ENCODE results near the gene ZSWIM7.
"Not testable (repeated sequence)": the region's sequence is repeated elsewhere in the genome, so short reads cannot be mapped to it uniquely, and the experiment has no call there.

Gene ZSWIM7

GRCh38 chr17:15998031-15998562, 1.4 kb downstream of the ZSWIM7 start:
- DNase-seq: no peak

- no peak for DNase-seq
Observed at GRCh38 chr17:15996322-15996721, 3.2 kb downstream of the ZSWIM7 start.

GRCh38 chr17:15981646-15982580, 17.6 kb downstream of the ZSWIM7 start:
- no peak for DNase-seq

- DNase-seq: no peak
Observed at GRCh38 chr17:15981208-15981607, 18.3 kb downstream of the ZSWIM7 start.

- DNase-seq: not testable (repeated sequence)
Observed at GRCh38 chr17:15979013-15979412, 20.5 kb downstream of the ZSWIM7 start.

- DNase-seq: no peak
Observed at GRCh38 chr17:15978606-15979005, 20.9 kb downstream of the ZSWIM7 start.

- DNase-seq: no peak
Observed at GRCh38 chr17:15977894-15978293, 21.6 kb downstream of the ZSWIM7 start.

GRCh38 chr17:15973834-15974233, 25.7 kb downstream of the ZSWIM7 start:
- no peak for DNase-seq

GRCh38 chr17:15973016-15973415, 26.5 kb downstream of the ZSWIM7 start:
- no peak for DNase-seq

GRCh38 chr17:15972497-15972951, 27.0 kb downstream of the ZSWIM7 start:
- DNase-seq: no peak

- no peak for DNase-seq
Observed at GRCh38 chr17:15971882-15972281, 27.6 kb downstream of the ZSWIM7 start.

- DNase-seq: no peak
Observed at GRCh38 chr17:15971098-15971678, 28.3 kb downstream of the ZSWIM7 start.

GRCh38 chr17:15970500-15970899, 29.0 kb downstream of the ZSWIM7 start:
- no peak for DNase-seq

GRCh38 chr17:15969463-15969862, 30.0 kb downstream of the ZSWIM7 start:
- no peak for DNase-seq

GRCh38 chr17:15967706-15968399, 31.7 kb downstream of the ZSWIM7 start:
- DNase-seq: no peak

GRCh38 chr17:15966879-15967248, 32.6 kb downstream of the ZSWIM7 start:
- no peak for DNase-seq

GRCh38 chr17:15966183-15966878, 33.2 kb downstream of the ZSWIM7 start:
- no peak for DNase-seq

- DNase-seq: no peak
Observed at GRCh38 chr17:15965528-15965927, 34.0 kb downstream of the ZSWIM7 start.

- no peak for DNase-seq
Observed at GRCh38 chr17:15963670-15964110, 35.8 kb downstream of the ZSWIM7 start.

- no peak for DNase-seq
Observed at GRCh38 chr17:15958484-15958854, 41.0 kb downstream of the ZSWIM7 start.

GRCh38 chr17:15957608-15958307, 41.7 kb downstream of the ZSWIM7 start:
- no peak for DNase-seq

GRCh38 chr17:15957206-15957605, 42.3 kb downstream of the ZSWIM7 start:
- no peak for DNase-seq
